ENCODE measurements around the gene HAUS3. TPM values are rescaled to one million over a fixed set of nuclear protein-coding genes. Genes with fewer than 3 reads are reported as not detected.

Gene HAUS3
- total and polyA plus RNA-seq, 4 donors = 2.3 to 13.9 (median 5.3) TPM

- Histone ChIP-seq H3K27me3 (ENCODE audit: control insufficient read depth in 4 of 4, insufficient read depth in 4 of 4, low read length in 3 of 4) (no peaks in the 10 kb centered on the region), H3K36me3 (ENCODE audit: control insufficient read depth in 4 of 4, insufficient read depth in 3 of 4, low read depth in 1 of 4, low read length in 3 of 4) (no peaks in the 10 kb centered on the region), H3K9ac (ENCODE audit: low read depth in 1 of 2, low read length in 2 of 2) (no peak overlapping the region), H3K4me3 (ENCODE audit: low read depth in 1 of 3, low read length in 3 of 3) (no peak overlapping the region), H3K9me3 (ENCODE audit: control insufficient read depth in 4 of 4, low read length in 3 of 4) (no peaks in the 10 kb centered on the region), H3K4me1 (ENCODE audit: control insufficient read depth in 4 of 4, insufficient read depth in 4 of 4, low read length in 3 of 4) (no peaks in the 10 kb centered on the region), H3K27ac (ENCODE audit: low read depth in 1 of 2, low read length in 2 of 2) (no peak overlapping the region)
- 94% methylated on average over 11 of the region's 11 CpGs for WGBS
- no peak for DNase-seq (ENCODE audit: low spot score)
- TF ChIP-seq YY1 (IDR thresholded peaks at IDR 0.05) (no peak), HNF4G (IDR thresholded peaks at IDR 0.05) (no peak), ZBTB33 (IDR thresholded peaks at IDR 0.05) (no peak), NR2F2 (IDR thresholded peaks at IDR 0.05) (no peak), FOXA2 (IDR thresholded peaks at IDR 0.05) (no peak), RAD21 (IDR thresholded peaks at IDR 0.05) (no peak), GABPA (IDR thresholded peaks at IDR 0.05 in 1 of 2, conservative IDR thresholded peaks at IDR 0.05 in 1 of 2) (no peak), JUND (IDR thresholded peaks at IDR 0.05) (no peak), SP1 (IDR thresholded peaks at IDR 0.05) (no peak), HNF4A (conservative IDR thresholded peaks at IDR 0.05) (no peak), EGR1 (IDR thresholded peaks at IDR 0.05; ENCODE audit: low read depth in 2 of 2) (no peak)
- TF ChIP-seq, protein P1, sequence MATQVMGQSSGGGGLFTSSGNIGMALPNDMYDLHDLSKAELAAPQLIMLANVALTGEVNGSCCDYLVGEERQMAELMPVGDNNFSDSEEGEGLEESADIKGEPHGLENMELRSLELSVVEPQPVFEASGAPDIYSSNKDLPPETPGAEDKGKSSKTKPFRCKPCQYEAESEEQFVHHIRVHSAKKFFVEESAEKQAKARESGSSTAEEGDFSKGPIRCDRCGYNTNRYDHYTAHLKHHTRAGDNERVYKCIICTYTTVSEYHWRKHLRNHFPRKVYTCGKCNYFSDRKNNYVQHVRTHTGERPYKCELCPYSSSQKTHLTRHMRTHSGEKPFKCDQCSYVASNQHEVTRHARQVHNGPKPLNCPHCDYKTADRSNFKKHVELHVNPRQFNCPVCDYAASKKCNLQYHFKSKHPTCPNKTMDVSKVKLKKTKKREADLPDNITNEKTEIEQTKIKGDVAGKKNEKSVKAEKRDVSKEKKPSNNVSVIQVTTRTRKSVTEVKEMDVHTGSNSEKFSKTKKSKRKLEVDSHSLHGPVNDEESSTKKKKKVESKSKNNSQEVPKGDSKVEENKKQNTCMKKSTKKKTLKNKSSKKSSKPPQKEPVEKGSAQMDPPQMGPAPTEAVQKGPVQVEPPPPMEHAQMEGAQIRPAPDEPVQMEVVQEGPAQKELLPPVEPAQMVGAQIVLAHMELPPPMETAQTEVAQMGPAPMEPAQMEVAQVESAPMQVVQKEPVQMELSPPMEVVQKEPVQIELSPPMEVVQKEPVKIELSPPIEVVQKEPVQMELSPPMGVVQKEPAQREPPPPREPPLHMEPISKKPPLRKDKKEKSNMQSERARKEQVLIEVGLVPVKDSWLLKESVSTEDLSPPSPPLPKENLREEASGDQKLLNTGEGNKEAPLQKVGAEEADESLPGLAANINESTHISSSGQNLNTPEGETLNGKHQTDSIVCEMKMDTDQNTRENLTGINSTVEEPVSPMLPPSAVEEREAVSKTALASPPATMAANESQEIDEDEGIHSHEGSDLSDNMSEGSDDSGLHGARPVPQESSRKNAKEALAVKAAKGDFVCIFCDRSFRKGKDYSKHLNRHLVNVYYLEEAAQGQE (IDR thresholded peaks at IDR 0.05) = no peak
- TF ChIP-seq, protein P2, sequence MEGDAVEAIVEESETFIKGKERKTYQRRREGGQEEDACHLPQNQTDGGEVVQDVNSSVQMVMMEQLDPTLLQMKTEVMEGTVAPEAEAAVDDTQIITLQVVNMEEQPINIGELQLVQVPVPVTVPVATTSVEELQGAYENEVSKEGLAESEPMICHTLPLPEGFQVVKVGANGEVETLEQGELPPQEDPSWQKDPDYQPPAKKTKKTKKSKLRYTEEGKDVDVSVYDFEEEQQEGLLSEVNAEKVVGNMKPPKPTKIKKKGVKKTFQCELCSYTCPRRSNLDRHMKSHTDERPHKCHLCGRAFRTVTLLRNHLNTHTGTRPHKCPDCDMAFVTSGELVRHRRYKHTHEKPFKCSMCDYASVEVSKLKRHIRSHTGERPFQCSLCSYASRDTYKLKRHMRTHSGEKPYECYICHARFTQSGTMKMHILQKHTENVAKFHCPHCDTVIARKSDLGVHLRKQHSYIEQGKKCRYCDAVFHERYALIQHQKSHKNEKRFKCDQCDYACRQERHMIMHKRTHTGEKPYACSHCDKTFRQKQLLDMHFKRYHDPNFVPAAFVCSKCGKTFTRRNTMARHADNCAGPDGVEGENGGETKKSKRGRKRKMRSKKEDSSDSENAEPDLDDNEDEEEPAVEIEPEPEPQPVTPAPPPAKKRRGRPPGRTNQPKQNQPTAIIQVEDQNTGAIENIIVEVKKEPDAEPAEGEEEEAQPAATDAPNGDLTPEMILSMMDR (IDR thresholded peaks at IDR 0.05; ENCODE audit: low read depth, low read length, missing input control) = no peak
- TF ChIP-seq, protein P3, sequence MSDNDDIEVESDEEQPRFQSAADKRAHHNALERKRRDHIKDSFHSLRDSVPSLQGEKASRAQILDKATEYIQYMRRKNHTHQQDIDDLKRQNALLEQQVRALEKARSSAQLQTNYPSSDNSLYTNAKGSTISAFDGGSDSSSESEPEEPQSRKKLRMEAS (IDR thresholded peaks at IDR 0.05) = no peak
These were observed 48.0 kb upstream of the HAUS3 start for GRCh38 chr4:2289955-2290333.

- Histone ChIP-seq H3K27me3 (ENCODE audit: control insufficient read depth in 4 of 4, insufficient read depth in 4 of 4, low read length in 3 of 4) (no peaks in the 10 kb centered on the region), H3K9ac (ENCODE audit: low read depth in 1 of 2, low read length in 2 of 2) (no peak overlapping the region), H3K4me1 (ENCODE audit: control insufficient read depth in 4 of 4, insufficient read depth in 4 of 4, low read length in 3 of 4) (no peaks in the 10 kb centered on the region), H3K4me3 (ENCODE audit: low read depth in 1 of 3, low read length in 3 of 3) (no peak overlapping the region), H3K27ac (ENCODE audit: low read depth in 1 of 2, low read length in 2 of 2) (no peak overlapping the region), H3K36me3 (ENCODE audit: control insufficient read depth in 4 of 4, insufficient read depth in 3 of 4, low read depth in 1 of 4, low read length in 3 of 4) (no peaks in the 10 kb centered on the region), H3K9me3 (ENCODE audit: control insufficient read depth in 4 of 4, low read length in 3 of 4) (no peaks in the 10 kb centered on the region)
- TF ChIP-seq RAD21 (IDR thresholded peaks at IDR 0.05) (no peak), ZBTB33 (IDR thresholded peaks at IDR 0.05) (no peak), HNF4G (IDR thresholded peaks at IDR 0.05) (no peak), JUND (IDR thresholded peaks at IDR 0.05) (no peak)
- no peak for DNase-seq (ENCODE audit: low spot score)
- WGBS = 95% methylated on average over 14 of the region's 14 CpGs
These were observed 47.5 kb upstream of the HAUS3 start for GRCh38 chr4:2289311-2289954.

Measured in liver (tissue), 9 donors.